GM18873 (cell line): ENCODE data around the gene NRN1L.
"Not testable (repeated sequence)": the region's sequence is repeated elsewhere in the genome, so short reads cannot be mapped to it uniquely, and the experiment has no call there.

ENCODE experiments used
- ATAC-seq: cut with Tn5 transposase; IDR thresholded peaks from one replicate; pipeline ENCODE4 v1.9.1; 2021; ENCODE audit warnings: mild to moderate bottlenecking, moderate library complexity, moderate number of reproducible peaks; ENCODE audit not compliant: unreplicated experiment, low FRiP score

The NRN1L gene

DNA sequence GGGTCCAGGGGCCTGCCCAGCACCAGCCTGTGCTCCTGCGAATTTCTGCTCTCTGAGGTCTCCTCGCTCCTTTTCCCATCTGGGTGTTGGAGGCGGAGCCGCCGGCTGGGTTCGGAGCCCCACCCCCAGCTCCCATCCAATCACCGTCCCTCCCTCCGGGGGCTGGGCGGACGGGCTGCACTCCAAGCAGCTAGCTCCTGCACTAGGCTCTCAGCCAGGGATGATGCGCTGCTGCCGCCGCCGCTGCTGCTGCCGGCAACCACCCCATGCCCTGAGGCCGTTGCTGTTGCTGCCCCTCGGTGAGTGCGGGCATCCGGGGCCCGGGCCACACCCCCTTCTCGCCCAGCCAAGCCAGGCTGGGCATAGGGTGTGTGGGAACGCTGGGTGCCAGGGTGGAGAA lies at the start of gene NRN1L:
TSS of gene NRN1L (plus strand) at position 202 of the 400 bp plus-strand sequence. CDS start at position 221, 19 bp downstream.
- ATAC-seq = no peak

DNA sequence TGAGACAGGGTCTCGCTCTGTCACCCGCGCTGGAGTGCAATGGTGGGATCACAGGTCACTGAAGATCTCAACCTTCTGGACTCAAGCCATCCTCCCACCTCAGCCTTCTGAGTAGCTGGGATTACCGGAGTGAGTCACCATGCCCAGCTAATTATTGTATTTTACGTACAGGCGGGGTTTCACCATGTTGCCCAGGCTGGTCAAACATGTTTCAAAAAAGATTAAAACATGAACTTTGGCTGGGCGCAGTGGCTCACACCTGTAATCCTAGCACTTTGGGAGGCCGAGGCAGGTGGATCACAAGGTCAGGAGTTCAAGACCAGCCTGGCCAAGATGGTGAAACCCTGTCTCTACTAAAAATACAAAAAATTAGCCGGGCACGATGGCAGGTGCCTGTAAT lies 47.5 kb upstream of the NRN1L start:
- ATAC-seq = not testable (repeated sequence)

GRCh38 chr16:67837811-67838210 lies 46.9 kb upstream of the NRN1L start:
- no peak for ATAC-seq

DNA sequence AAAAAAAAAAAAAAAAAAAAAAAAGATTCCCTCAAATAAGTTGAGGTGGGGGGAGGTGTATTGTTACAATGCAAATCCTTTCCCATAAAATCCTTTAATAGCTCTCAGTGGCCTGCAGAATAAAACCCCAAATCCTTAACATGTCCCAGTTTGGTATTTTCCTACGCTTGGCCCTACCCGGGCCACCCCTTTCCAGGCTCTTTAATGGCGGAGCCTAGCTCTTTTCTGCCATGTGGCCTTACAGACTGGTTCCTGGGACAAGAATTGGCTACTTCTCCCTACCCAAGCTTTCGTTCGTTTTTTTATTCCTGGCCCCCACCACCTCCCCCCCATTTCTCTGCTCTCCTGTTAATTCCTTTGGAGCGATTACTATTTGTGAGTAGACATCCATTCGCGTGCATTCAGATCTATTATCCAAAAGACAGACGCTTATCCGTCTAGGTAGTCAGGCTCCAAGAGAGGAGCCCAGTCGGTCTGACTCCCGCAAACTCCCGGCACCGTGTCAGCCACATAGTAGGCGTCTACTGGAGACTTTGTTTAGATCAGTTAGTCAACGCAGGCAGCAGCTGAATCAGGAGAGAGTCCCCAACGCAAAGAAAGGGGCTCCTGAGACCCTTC lies 43.4 kb upstream of the NRN1L start:
- ATAC-seq = no peak

DNA sequence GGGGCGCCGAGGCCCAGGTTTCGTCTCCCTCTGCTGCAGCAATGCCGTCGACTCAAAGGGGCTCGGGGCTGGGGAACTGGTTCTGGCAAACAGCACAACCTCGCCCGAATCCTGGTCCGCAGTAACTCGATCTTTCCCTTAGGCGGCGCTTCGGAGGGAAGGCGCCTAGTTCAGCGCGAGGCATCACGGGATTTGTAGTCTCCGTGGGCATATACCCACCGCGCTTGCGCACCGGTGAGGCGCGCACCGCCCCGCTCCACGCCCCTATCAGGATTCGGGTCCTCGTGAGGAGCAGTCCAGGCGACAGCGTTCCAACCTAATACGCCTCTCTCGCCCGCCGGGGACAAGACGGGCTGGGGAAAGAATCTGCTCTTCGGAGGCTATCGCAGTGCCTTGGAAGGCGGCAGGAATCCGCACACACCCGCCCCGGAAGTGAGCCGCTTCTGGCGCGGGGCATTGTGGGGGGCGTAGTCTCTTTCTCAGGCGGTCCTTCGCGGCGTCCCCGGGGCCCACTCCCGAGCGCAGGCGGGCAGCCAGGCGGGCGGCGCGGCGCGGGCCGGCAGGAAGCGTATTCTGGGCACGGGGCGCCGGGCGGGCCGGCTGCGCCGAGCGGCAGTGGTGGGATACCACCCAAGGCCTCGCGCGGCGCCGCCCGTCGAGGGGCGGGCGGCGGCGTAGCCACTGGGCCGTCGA lies 42.7 kb upstream of the NRN1L start, which contains the start of gene THAP11:
TSS of gene THAP11 (plus strand) at position 505 of the 693 bp plus-strand sequence. CDS start 235 bp downstream, outside the sequence.
- ATAC-seq = peak; percentile 43

GRCh38 chr16:67842509-67843342 lies 42.0 kb upstream of the NRN1L start:
- peak; percentile 3 for ATAC-seq

GRCh38 chr16:67843343-67843765 lies 41.3 kb upstream of the NRN1L start:
- no peak for ATAC-seq

DNA sequence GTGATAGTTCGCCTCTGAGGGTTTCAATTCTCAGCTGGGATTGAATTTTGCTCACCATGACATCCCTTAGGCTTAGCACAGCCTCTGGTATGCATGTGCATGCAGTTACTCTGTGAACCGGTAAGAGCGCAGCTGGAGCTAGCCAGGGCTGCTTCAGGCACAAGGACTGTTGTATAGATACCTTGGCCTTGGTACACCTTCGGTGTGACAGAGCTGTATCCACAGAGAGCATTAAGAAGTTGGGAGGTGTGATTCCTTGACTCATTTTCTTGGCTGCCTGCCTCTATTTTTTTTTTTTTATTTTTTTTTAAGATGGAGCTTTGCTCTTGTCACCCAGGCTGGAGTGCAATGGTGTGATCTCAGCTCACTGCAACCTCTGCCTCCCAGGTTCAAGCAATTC lies 40.2 kb upstream of the NRN1L start:
- ATAC-seq = no peak

DNA sequence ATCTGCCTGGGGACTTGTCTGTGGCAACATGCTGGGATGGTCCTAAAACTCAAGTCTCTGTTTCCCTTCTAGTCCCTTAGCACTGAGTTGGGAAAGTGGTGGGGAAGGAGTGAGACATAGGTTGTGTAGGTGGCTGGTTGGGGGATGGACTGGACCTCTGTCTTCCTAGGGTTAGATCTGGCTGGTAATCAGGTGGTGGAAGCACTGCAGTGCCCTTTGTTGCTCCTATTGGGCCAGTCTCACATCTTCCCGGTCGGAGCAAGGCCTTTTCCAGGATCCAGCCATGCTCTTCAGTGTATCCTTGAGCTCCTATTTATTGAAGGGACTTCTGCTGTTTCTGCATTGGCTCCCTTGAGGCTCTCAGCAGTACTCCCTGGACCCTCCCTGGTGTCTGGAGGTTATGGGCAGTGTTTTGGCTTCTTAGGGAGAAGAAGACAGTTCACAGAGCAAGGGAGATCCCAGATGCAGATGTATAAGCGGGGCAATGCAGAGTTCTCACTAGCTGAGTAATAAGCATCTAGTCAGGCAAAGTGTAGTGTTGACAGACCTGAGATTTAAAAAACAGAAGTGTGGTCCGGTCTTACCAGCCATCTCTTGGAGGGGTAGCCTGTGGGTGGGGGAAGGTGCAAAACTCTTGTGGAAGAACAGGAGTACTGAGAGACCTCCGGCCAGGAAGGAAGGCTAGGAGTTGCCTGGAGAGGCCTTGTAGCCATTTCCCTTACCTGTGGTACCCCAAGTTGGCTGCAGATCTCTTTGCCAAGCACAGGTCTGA lies 39.2 kb upstream of the NRN1L start:
- ATAC-seq = no peak

DNA sequence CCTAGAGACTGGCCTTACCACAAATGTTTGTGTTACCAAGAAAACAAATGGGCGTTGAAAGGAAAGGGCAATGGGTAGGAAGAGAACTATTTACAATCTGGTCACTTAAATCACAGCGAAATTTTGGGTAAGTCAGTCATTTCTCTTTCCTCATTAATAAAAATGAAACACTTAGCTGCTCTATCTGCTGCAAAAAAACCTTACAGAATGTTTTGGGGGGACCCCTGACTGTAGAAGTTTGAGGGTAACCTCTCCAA lies 38.7 kb upstream of the NRN1L start:
- no peak for ATAC-seq

DNA sequence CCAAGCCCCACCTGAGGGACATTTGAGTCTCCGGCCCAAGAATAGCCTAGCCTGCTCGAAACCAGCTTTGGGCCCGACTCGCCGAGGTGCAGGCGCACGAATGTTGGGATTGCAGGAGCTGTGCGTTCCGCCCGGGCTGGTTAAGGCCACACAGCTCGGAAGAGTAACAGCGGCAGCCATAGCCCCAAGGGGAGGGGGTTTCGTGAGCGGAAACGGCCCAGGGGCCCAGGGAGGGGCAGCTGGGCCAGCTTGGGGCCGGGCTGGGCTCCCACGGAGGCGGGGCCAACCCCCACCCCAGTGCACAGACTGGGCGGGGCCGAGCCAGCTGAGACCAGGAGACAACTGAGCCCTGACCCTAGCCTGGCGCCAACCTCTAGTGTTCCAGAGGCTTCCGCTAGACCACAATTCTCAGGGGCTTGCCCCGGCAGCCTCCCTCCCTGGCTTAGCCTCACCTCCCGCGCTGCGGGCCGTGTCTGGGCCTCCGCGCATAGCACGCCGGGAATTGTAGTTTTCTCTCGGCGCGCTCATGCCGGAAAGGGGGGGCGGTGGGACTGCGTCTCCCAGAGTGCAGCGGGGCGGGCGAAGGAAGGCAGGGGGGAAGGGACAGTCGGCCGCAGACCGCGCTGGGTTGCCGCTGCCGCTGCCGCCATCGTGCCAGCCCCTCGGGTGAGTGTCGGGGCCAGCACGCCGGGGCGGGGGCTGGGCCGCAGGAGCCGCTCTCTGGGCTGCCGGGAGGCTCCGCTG lies 38.2 kb upstream of the NRN1L start, which contains the start of gene NUTF2:
TSS of gene NUTF2 (plus strand) at position 614 of the 744 bp plus-strand sequence. CDS start 18,198 bp downstream, outside the sequence.
- peak; percentile 50 for ATAC-seq

- ATAC-seq = peak; percentile 32
Measured at GRCh38 chr16:67847064-67847861, 37.4 kb upstream of the NRN1L start, which contains the start of gene CENPT. TSS of gene CENPT (minus strand) at chr16:67847693. CDS start at chr16:67833859, 13,834 bp downstream.

DNA sequence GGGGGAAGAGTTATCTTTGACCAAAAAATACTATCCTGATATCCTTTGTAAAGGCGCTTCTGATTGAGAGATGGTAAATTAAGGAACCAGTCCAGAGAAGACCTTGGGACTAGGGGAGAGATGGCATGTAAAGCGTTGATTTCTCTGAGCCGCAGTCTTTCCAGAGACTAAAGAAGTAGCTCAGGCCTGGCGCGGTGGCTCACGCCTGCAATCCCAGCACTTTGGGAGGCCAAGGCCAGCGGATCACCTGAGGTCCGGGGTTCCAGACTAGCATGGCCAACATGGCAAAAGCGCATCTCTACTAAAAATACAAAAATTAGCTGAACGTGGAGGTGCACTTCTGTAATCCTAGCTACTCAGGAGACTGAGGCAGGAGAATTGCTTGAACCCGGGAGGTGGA lies 36.6 kb upstream of the NRN1L start:
- ATAC-seq = no peak

GRCh38 chr16:67853670-67854069 lies 31.0 kb upstream of the NRN1L start:
- ATAC-seq = no peak

GRCh38 chr16:67855789-67856188 lies 28.9 kb upstream of the NRN1L start:
- ATAC-seq = no peak

GRCh38 chr16:67856927-67857546 lies 27.6 kb upstream of the NRN1L start:
- ATAC-seq = no peak

- no peak for ATAC-seq
Measured at GRCh38 chr16:67857547-67858233, 27.0 kb upstream of the NRN1L start.

DNA sequence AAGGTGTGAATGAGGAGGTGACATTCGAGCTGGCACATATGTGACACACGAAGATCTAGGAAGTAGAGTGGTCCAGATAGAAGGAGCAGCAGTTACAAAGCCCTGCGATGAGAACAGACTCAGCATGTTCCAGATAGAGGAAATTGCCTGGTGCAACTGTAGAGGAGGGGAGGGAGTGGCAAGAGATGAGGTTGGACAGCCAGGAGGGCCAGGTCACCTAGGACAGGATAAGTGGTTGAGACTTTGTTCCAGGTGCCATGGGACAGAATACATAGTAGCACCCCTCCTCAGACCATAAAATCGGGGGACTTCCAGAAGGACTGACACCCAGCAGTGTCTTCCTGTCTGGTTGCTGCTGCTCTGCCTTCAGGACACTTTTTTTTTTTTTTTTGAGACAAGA lies 26.2 kb upstream of the NRN1L start:
- ATAC-seq = no peak
